BE2C (cell line): Measurements from ENCODE around the gene NRXN3.

ENCODE experiments used
- DNase-seq: peaks from one replicate; pipeline ENCODE4 v3.0.0-alpha.2; 2020
- H3K27me3 ChIP-seq: fragments of 250-450 bp; sonication (Bioruptor Pico); 2 replicates; pipeline ENCODE4 v1.5.1; 2020; ENCODE audit warnings: mild to moderate bottlenecking
- H3K36me3 ChIP-seq: fragments of 250-450 bp; sonication (Bioruptor Pico); 2 replicates; pipeline ENCODE4 v1.5.1; 2020; ENCODE audit warnings: mild to moderate bottlenecking
- H3K4me1 ChIP-seq: fragments of 250-450 bp; sonication (Bioruptor Pico); 2 replicates; pipeline ENCODE4 v1.5.1; 2020
- H3K4me3 ChIP-seq: 2 replicates; pipeline ENCODE4 v1.5.1; 2011; ENCODE audit warnings: low read depth, low read length
- H3K9me3 ChIP-seq: fragments of 250-450 bp; sonication (Bioruptor Pico); 2 replicates; pipeline ENCODE4 v1.5.1; 2020
- TF ChIP-seq, protein P1 (sequence below): IDR thresholded peaks from 2 replicates; pipeline ENCODE4 v1.5.1; 2012; ENCODE audit warnings: mild to moderate bottlenecking, low read depth, low read length

The NRXN3 gene

DNA sequence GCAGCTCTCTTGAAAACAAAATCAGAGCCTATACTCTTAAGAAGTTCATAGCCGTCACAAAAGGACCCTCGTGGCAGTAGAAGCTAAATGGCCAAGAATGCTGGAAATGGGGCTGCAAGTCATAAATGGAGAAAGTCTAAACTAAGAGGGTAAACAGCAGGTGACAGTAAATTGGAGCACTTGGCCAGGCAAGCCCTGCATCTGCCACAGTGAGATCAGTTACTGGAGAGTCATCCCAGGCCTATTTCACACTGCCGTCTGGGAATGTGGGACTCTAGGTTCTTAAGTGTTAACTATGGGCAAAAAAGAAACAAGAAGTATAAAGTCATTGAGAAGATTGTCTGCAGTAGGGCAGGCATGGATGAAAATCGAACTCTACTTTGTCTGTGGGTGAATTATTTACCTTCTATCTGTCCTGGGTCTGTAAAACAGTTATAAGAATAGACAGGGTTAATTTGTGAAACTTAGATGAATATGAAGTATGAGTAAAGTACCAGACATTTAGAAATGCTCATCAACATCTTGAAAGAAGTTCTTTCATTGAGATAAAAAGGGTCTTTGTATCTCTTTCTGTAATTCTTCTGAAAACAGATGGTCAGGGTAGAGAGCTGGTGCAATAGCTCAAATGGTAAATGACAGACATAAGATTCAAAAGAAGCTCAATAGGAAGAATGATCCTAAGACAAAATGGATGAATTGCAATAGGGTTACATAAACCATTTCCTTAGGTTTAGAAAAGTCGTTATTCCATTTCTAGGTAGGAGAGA is 1248.7 kb downstream of the NRXN3 start:
- no peaks in the 10 kb centered on the region for H3K36me3 ChIP-seq
- H3K4me3 ChIP-seq: no peak overlapping the region
- no peak for DNase-seq
- H3K27me3 ChIP-seq: no peaks in the 10 kb centered on the region
- TF ChIP-seq, protein P1, sequence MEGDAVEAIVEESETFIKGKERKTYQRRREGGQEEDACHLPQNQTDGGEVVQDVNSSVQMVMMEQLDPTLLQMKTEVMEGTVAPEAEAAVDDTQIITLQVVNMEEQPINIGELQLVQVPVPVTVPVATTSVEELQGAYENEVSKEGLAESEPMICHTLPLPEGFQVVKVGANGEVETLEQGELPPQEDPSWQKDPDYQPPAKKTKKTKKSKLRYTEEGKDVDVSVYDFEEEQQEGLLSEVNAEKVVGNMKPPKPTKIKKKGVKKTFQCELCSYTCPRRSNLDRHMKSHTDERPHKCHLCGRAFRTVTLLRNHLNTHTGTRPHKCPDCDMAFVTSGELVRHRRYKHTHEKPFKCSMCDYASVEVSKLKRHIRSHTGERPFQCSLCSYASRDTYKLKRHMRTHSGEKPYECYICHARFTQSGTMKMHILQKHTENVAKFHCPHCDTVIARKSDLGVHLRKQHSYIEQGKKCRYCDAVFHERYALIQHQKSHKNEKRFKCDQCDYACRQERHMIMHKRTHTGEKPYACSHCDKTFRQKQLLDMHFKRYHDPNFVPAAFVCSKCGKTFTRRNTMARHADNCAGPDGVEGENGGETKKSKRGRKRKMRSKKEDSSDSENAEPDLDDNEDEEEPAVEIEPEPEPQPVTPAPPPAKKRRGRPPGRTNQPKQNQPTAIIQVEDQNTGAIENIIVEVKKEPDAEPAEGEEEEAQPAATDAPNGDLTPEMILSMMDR: no peak
- H3K4me1 ChIP-seq: no peaks in the 10 kb centered on the region
- H3K9me3 ChIP-seq: no peaks in the 10 kb centered on the region; the same call in 1 of the 2 replicates

DNA sequence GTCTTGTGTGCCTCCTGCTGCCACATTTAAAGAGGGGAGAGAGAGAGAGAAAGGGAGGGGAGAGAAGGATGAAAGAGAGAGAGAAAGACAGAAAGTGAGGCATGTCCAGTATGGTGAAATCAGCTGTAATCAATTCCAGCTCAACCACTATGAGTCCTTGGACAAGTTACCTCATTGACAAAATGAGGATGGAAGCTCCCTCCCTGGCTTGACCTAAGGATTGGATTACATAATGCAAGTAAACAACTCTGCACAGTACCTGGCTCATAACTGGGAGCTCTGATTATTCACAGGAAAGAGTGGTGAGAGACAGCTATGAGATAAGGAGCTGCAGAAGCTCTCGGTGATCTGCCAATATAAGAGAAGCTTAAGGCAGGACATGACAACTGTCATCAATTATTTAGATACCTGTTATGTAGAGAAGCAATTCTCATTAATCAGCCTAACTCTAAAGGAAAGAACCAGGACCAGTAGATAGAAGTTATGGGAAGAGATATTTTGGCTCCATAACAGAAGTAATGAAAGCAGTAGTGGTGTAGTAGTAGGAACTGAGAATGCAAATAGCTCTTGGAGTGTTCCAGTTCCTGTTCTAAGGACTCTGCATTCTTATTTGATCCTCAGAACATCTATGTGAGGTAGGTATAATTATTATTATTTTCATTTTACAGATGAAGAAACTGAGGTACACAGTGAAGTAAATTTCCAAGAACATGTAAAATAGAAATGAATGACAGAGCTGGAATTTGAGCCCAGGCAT is 1249.6 kb downstream of the NRXN3 start:
- Histone ChIP-seq H3K27me3 (no peaks in the 10 kb centered on the region), H3K36me3 (no peaks in the 10 kb centered on the region), H3K4me3 (no peak overlapping the region), H3K9me3 (no peaks in the 10 kb centered on the region; the same call in 1 of the 2 replicates), H3K4me1 (no peaks in the 10 kb centered on the region)
- no peak for DNase-seq
- TF ChIP-seq, protein P1: no peak

DNA sequence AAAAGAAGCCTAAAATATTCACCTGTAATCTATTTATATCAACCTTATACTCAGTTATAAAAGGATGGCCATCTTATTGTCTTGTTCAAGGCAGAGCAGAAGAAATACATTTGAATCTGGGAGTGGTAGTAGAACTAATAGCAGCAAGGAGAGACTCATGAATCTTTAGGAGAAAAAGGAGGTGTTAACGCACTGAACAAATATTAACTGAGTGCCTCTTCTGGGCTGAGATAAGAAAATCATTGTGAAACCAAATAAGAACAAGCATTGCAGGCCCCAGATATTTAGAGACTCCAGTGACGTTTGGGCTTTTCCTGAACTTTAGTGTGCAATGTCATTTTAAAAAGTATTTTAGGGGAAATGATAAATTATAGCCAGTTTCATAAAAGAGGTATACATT is 1250.6 kb downstream of the NRXN3 start:
- no peaks in the 10 kb centered on the region for H3K27me3 ChIP-seq
- H3K4me3 ChIP-seq: no peak overlapping the region
- DNase-seq: no peak
- no peaks in the 10 kb centered on the region for H3K36me3 ChIP-seq
- H3K4me1 ChIP-seq: no peaks in the 10 kb centered on the region
- TF ChIP-seq, protein P1: no peak
- H3K9me3 ChIP-seq: no peaks in the 10 kb centered on the region; the same call in 1 of the 2 replicates

DNA sequence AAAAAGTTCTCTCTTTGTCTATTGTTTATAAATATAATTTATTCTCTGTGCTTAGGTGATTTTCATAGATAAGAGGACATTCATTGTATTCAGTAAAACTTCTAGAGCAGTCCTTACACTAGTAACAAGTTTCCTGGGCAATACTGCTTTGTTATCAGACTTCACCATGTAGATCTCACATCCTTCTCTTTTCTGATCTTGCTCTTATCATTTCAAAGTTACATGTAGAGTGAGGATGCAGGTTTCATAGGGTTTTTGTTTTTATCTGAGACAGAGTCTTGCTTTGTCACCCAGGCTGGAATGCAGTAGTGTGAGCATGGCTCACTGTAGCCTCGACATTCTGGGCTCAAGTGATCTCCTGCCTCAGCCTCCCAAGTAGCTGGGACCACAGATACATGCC is 1251.6 kb downstream of the NRXN3 start:
- Histone ChIP-seq H3K36me3 (no peaks in the 10 kb centered on the region), H3K4me1 (no peaks in the 10 kb centered on the region), H3K9me3 (no peaks in the 10 kb centered on the region; the same call in 1 of the 2 replicates), H3K27me3 (no peaks in the 10 kb centered on the region), H3K4me3 (no peak overlapping the region)
- TF ChIP-seq, protein P1: no peak
- no peak for DNase-seq

DNA sequence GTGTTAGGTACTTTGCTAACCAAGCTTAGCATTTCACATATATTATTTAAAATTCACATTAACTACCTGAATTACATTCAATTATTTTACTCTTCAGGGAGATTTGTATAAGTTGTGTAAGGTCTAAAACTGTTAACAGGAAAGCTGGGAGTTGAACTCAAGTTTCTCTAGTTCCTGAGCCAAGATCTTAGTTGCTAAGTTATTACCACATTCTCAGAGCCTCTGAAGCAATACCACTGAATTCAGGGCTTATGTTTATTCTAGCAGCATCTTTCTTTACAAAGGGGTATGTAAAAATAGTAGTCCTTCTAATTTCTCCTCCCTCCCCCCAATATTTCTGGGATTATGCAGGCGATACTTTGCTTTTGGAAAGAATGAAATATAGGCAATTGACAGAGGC is 1254.3 kb downstream of the NRXN3 start:
- DNase-seq: no peak
- Histone ChIP-seq H3K9me3 (no peaks in the 10 kb centered on the region), H3K36me3 (no peaks in the 10 kb centered on the region), H3K27me3 (no peaks in the 10 kb centered on the region), H3K4me3 (no peak overlapping the region), H3K4me1 (no peaks in the 10 kb centered on the region)
- TF ChIP-seq, protein P1: no peak
